Gastroesophageal sphincter (tissue), 4 donors: ENCODE data around the gene TARS1. TPM values are rescaled to one million over a fixed set of nuclear protein-coding genes. Genes with fewer than 3 reads are reported as not detected.

Source experiments
- ATAC-seq: fragments of 150-250 bp; one replicate; pipeline ENCODE4 v1.9.1; 2016; ENCODE audit warnings: mild to moderate bottlenecking, moderate library complexity
- H3K27ac ChIP-seq, 4 donors: fragments of 200-600 bp; sonication (generic) in 3 of 4; 1 replicate in 3 of 4; 2 replicates in 1 of 4; pipeline ENCODE4 v1.5.1; 2016 to 2019
- H3K27me3 ChIP-seq: fragments of 200-600 bp; sonication (generic); one replicate; pipeline ENCODE4 v1.5.1; 2019
- H3K36me3 ChIP-seq, 2 donors: fragments of 200-600 bp; sonication (generic); one replicate each; pipeline ENCODE4 v1.5.1; 2019; ENCODE audit warnings: control low read depth in 1 of 2
- H3K4me1 ChIP-seq, 3 donors: fragments of 200-600 bp; sonication (generic); 1 replicate in 2 of 3; 2 replicates in 1 of 3; pipeline ENCODE4 v1.5.1; 2016 to 2019; ENCODE audit warnings: control low read depth in 2 of 3
- H3K4me3 ChIP-seq, 2 donors: fragments of 200-600 bp; sonication (generic); one replicate each; pipeline ENCODE4 v1.5.1; 2019; ENCODE audit warnings: mild to moderate bottlenecking in 1 of 2, moderate library complexity in 1 of 2
- H3K9me3 ChIP-seq, 3 donors: fragments of 200-600 bp; sonication (generic); one replicate each; pipeline ENCODE4 v1.5.1; 2017 to 2019; ENCODE audit warnings: control low read depth in 2 of 3
- EP300 ChIP-seq: sonication (generic); formaldehyde crosslinking; IDR thresholded peaks from one replicate; pipeline ENCODE4 v1.6.1; 2017; ENCODE audit warnings: antibody characterized with exemption, mild to moderate bottlenecking
- POLR2A ChIP-seq, 2 donors: fragments of 450-650 bp; IDR thresholded peaks; one replicate each; pipeline ENCODE4 v1.6.1; 2017; ENCODE audit warnings: antibody characterized with exemption in 2 of 2, mild to moderate bottlenecking in 2 of 2, moderate library complexity in 1 of 2
- POLR2AphosphoS5 ChIP-seq: sonication (generic); formaldehyde crosslinking; IDR thresholded peaks from one replicate; pipeline ENCODE4 v1.6.1; 2017; ENCODE audit warnings: antibody characterized with exemption
- WGBS, 2 donors: methylation state at CpG; one replicate each; pipeline ENCODE4 v1.1.5; 2018; ENCODE audit warnings: low coverage in 1 of 2; 5-methylcytosine and 5-hydroxymethylcytosine counted together
- total RNA-seq, 4 donors: library from RNA; depleted of rRNA; stranded (reverse); fragments of >200 nt; gene quantifications; one replicate each; pipeline ENCODE4 v1.1.0, GENCODE V29; 2016
- TF ChIP-seq, protein P1 (sequence below), 4 experiments: fragments of 200-600 bp in 2 of 4; fragments of 450-650 bp in 2 of 4; sonication (generic) in 1 of 4; IDR thresholded peaks; one replicate each; pipeline ENCODE4 v1.5.1; 2017 to 2019; ENCODE audit warnings: antibody characterized with exemption in 4 of 4, mild to moderate bottlenecking in 2 of 4, moderate library complexity in 2 of 4

Gene TARS1
- total RNA-seq, 4 donors from 2014 or later, result 79.9 to 118 (median 86.7) TPM

DNA sequence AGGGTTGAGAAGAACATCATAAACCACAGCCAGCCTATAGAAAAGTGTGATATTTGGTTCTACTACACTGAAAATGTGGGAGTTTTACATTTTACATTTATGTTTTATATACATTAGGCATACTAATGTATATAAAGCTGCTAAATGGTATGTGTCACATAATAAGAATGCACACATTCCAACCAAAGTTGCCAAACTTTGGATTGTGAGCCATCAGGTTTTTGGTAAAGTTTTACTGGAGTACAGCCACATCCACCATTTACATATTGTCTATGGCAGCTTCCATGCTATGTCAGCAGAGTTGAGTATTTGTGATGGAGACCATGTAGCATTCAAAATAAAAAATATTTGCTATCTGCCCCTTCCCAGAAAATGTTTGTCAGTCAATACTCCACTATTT is 23.1 kb upstream of the TARS1 start:
- Histone ChIP-seq H3K27ac (no peak overlapping the region), H3K4me1 (no peaks in the 10 kb centered on the region), H3K27me3 (no peaks in the 10 kb centered on the region), H3K36me3 (no peaks in the 10 kb centered on the region), H3K9me3 (no peaks in the 10 kb centered on the region), H3K4me3 (no peak overlapping the region)
- ATAC-seq, result no peak
- TF ChIP-seq POLR2A (IDR thresholded peaks at IDR 0.05), result no peak

DNA sequence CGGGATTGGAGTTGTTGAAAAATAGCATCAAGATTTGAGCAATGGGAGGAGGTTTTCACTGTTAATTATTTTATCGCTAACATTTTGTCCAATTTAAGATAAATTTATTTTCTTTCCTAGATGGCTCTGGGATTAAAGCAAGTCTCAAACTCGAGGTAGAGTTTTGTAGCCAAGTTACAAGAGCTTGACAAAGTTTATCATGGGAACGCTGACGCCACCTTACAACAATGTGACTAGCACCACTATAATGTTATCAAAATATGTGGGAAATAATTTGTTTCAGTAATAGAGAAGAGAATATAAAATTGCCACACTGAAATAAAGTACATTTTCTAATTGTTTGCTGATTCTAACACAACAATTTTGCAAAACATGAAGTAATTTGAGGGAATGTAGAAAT is 19.8 kb upstream of the TARS1 start:
- TF ChIP-seq EP300 (no peak), POLR2A (IDR thresholded peaks at IDR 0.05) (no peak), POLR2AphosphoS5 (no peak)
- TF ChIP-seq, protein P1, sequence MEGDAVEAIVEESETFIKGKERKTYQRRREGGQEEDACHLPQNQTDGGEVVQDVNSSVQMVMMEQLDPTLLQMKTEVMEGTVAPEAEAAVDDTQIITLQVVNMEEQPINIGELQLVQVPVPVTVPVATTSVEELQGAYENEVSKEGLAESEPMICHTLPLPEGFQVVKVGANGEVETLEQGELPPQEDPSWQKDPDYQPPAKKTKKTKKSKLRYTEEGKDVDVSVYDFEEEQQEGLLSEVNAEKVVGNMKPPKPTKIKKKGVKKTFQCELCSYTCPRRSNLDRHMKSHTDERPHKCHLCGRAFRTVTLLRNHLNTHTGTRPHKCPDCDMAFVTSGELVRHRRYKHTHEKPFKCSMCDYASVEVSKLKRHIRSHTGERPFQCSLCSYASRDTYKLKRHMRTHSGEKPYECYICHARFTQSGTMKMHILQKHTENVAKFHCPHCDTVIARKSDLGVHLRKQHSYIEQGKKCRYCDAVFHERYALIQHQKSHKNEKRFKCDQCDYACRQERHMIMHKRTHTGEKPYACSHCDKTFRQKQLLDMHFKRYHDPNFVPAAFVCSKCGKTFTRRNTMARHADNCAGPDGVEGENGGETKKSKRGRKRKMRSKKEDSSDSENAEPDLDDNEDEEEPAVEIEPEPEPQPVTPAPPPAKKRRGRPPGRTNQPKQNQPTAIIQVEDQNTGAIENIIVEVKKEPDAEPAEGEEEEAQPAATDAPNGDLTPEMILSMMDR (IDR thresholded peaks at IDR 0.05), result no peak
- Histone ChIP-seq H3K4me1 (no peaks in the 10 kb centered on the region), H3K4me3 (no peak overlapping the region), H3K27me3 (no peaks in the 10 kb centered on the region), H3K9me3 (no peaks in the 10 kb centered on the region), H3K36me3 (no peaks in the 10 kb centered on the region), H3K27ac (no peak overlapping the region)
- 73 to 79% methylated on average over 5 of the region's 5 CpGs for WGBS, 2 donors
- no peak for ATAC-seq

DNA sequence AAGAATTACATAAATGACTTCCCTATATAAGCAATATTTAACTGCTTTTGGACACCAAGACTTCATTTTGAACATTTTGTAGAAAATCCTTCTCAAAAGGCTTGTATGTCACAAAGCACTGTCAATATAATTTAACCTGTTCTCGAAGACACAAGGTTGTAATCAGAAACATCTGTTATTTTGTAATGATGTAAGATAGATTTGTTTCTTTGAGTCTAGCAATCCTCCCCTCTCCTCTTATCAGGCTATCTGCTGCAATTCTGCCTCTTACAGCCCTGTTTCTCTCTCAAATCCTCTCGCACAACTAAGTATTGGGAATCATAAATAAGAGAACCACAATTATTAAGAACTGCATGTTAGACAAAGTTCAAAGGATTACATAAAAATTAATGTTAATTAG is 18.6 kb upstream of the TARS1 start:
- no peak for ATAC-seq
- H3K4me1 ChIP-seq, result no peaks in the 10 kb centered on the region
- 82 to 88% methylated on average over 1 to 2 of the region's 2 CpGs for WGBS, 2 donors
- TF ChIP-seq POLR2AphosphoS5 (no peak), EP300 (no peak), POLR2A (IDR thresholded peaks at IDR 0.05) (no peak)
- TF ChIP-seq, protein P1 (IDR thresholded peaks at IDR 0.05), result no peak
- no peak overlapping the region for H3K4me3 ChIP-seq
- no peaks in the 10 kb centered on the region for H3K27me3 ChIP-seq
- no peaks in the 10 kb centered on the region for H3K9me3 ChIP-seq
- H3K36me3 ChIP-seq, result no peaks in the 10 kb centered on the region
- no peak overlapping the region for H3K27ac ChIP-seq

DNA sequence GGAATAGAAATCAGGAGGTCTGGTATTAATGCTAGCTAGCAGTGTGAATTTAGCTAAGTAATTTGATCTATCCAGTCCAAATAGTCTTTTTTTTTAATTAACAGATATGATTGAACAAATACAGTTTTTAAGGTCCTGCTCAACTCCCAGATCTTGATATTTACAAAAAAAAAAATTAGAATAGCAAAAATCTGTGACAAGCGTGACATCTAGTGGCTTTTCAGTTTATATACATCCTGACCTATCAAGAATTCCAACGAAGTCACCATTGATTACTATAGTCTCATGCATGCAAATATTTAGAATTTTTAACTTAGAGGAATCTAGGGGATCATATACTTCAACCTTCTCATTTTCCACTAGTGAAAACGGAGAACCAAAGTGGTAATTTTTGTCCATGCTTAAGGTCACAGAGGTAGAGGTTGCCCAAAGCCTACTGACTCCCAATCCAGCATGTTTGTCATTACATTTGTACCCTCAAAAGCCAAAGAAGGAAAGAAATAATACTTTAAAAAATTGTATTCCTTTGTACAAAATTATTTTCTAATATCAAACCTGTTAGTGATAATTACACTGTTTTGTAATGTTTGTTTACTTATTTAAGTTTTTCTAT is 17.6 kb upstream of the TARS1 start:
- no peaks in the 10 kb centered on the region for H3K4me1 ChIP-seq
- no peaks in the 10 kb centered on the region for H3K36me3 ChIP-seq
- no peak overlapping the region for H3K27ac ChIP-seq
- 2 to 6% methylated on average over 3 of the region's 3 CpGs for WGBS, 2 donors
- ATAC-seq, result no peak
- H3K4me3 ChIP-seq, result no peak overlapping the region
- peaks cover 8% of the 10 kb centered on the region for H3K27me3 ChIP-seq
- H3K9me3 ChIP-seq, result no peaks in the 10 kb centered on the region
- TF ChIP-seq, protein P1 (IDR thresholded peaks at IDR 0.05), result peak in 3 of 4 experiments; percentile 16 to 49 (median 31)
- no peak for TF ChIP-seq POLR2AphosphoS5

DNA sequence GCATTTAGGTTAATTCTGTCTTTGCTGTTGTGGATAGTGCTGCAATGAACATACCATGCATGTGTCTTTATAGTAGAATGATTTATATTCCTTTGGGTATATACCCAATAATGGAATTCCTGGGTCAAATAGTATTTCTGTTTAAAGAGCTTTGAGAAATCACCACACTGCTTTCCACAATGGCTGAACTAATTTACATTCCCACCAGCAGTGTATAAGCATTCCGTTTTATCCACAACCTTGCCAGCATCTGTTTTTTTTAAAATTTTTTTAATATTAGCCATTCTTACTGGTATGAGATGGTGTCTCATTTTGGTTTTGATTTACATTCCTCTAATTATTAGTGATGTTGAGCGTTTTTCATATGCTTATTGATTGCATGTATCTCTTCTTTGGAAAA is 15.5 kb upstream of the TARS1 start:
- Histone ChIP-seq H3K4me1 (no peaks in the 10 kb centered on the region), H3K27ac (no peak overlapping the region), H3K27me3 (peaks cover 13% of the 10 kb centered on the region), H3K4me3 (no peak overlapping the region), H3K36me3 (no peaks in the 10 kb centered on the region), H3K9me3 (peaks cover 0 to 6% (median 0%) of the 10 kb centered on the region in 3 donors)
- no peak for TF ChIP-seq POLR2A (IDR thresholded peaks at IDR 0.05)
- TF ChIP-seq, protein P1 (IDR thresholded peaks at IDR 0.05), result no peak
- TF ChIP-seq EP300, result no peak
- TF ChIP-seq POLR2AphosphoS5, result no peak
- WGBS, 2 donors, result 65 to 73% methylated on average over 2 of the region's 2 CpGs
- no peak for ATAC-seq
